ENCODE data around the gene MST1.

MST1 gene

GRCh38 chr3:49689046-49689907 is at the start of gene MST1, which contains the start of gene RNF123:
Gene MST1, minus strand, starts transcription at chr3:49689474. Its CDS starts 783 bp downstream, at chr3:49688691.
Gene RNF123, plus strand, starts transcription at chr3:49689557. Its CDS starts 1,609 bp downstream, at chr3:49691166.
- DNase-seq: peak; percentile 87 to 88

- no peak for DNase-seq
Observed at GRCh38 chr3:49738067-49738713, 48.9 kb upstream of the MST1 start.

GRCh38 chr3:49734752-49735151 is 45.5 kb upstream of the MST1 start:
- DNase-seq: no peak

GRCh38 chr3:49733551-49733950 is 44.3 kb upstream of the MST1 start:
- DNase-seq: no peak

- DNase-seq: no peak
Observed at GRCh38 chr3:49732597-49732996, 43.3 kb upstream of the MST1 start.

- no peak for DNase-seq
Observed at GRCh38 chr3:49729966-49730609, 40.8 kb upstream of the MST1 start.

GRCh38 chr3:49727924-49728361 is 38.7 kb upstream of the MST1 start:
- DNase-seq: no peak

GRCh38 chr3:49727154-49727923 is 38.1 kb upstream of the MST1 start:
- no peak for DNase-seq

- DNase-seq: no peak
Observed at GRCh38 chr3:49725906-49726681, 36.8 kb upstream of the MST1 start.

GRCh38 chr3:49724586-49724985 is 35.3 kb upstream of the MST1 start:
- DNase-seq: no peak

- peak; percentile 83 to 86 for DNase-seq
Observed at GRCh38 chr3:49723628-49724551, 34.6 kb upstream of the MST1 start, which contains the start of gene GMPPB. Gene GMPPB, minus strand, starts transcription at chr3:49723951. Its CDS starts 225 bp downstream, at chr3:49723726.

- peak; percentile 48 to 52 for DNase-seq
Observed at GRCh38 chr3:49723296-49723627, 34.0 kb upstream of the MST1 start.

- DNase-seq: no peak
Observed at GRCh38 chr3:49722896-49723295, 33.6 kb upstream of the MST1 start.

- DNase-seq: no peak
Observed at GRCh38 chr3:49721896-49722781, 32.9 kb upstream of the MST1 start.

- no peak for DNase-seq
Observed at GRCh38 chr3:49721596-49721895, 32.3 kb upstream of the MST1 start.

GRCh38 chr3:49720855-49721595 is 31.8 kb upstream of the MST1 start:
- no peak for DNase-seq

- peak; percentile 84 to 85 for DNase-seq
Observed at GRCh38 chr3:49719214-49719884, 30.1 kb upstream of the MST1 start, which contains the start of gene AMIGO3. Gene AMIGO3, minus strand, starts transcription at chr3:49719684. Its CDS starts 219 bp downstream, at chr3:49719465.

GRCh38 chr3:49718858-49719213 is 29.6 kb upstream of the MST1 start:
- DNase-seq: no peak
